HG03457 (cell line): ENCODE measurements around the gene HAO1.
"Not testable (repeated sequence)": the region's sequence is repeated elsewhere in the genome, so short reads cannot be mapped to it uniquely, and the experiment has no call there.

ENCODE experiments used
- ATAC-seq: cut with Tn5 transposase; IDR thresholded peaks from one replicate; pipeline ENCODE4 v1.9.1; 2021; ENCODE audit warnings: moderate number of reproducible peaks; ENCODE audit not compliant: unreplicated experiment

The HAO1 gene

GRCh38 chr20:7858734-7859250 is 81.5 kb downstream of the HAO1 start:
- no peak for ATAC-seq

GRCh38 chr20:7856756-7857155 is 83.5 kb downstream of the HAO1 start:
- no peak for ATAC-seq

- ATAC-seq = no peak
These were observed 84.7 kb downstream of the HAO1 start for GRCh38 chr20:7855545-7855944.

- ATAC-seq = no peak
These were observed 86.8 kb downstream of the HAO1 start for GRCh38 chr20:7853493-7853892.

GRCh38 chr20:7850775-7851490 is 89.3 kb downstream of the HAO1 start:
- ATAC-seq = no peak

GRCh38 chr20:7849675-7850074 is 90.6 kb downstream of the HAO1 start:
- no peak for ATAC-seq

- ATAC-seq = no peak
These were observed 91.9 kb downstream of the HAO1 start for GRCh38 chr20:7848351-7848750.

- no peak for ATAC-seq
These were observed 96.6 kb downstream of the HAO1 start for GRCh38 chr20:7843613-7844012.

- no peak for ATAC-seq
These were observed 98.3 kb downstream of the HAO1 start for GRCh38 chr20:7841971-7842310.

- no peak for ATAC-seq
These were observed 98.8 kb downstream of the HAO1 start for GRCh38 chr20:7841291-7841970.

GRCh38 chr20:7836076-7836475 is 104.2 kb downstream of the HAO1 start:
- ATAC-seq = no peak

GRCh38 chr20:7834441-7834840 is 105.8 kb downstream of the HAO1 start:
- not testable (repeated sequence) for ATAC-seq
